ENCODE results near the gene PTPRN2. TPM values are rescaled to one million over a fixed set of nuclear protein-coding genes. Genes with fewer than 3 reads are reported as not detected.

Gene PTPRN2
- total and polyA plus RNA-seq, 2 donors (not counting 3 experiments of a cell fraction or from before 2014, with no cell fraction given): 0.62 to 0.88 TPM

- H3K27me3 ChIP-seq (ENCODE audit: control insufficient read depth in 2 of 2, insufficient read depth in 2 of 2, low read length in 2 of 2): no peaks in the 10 kb centered on the region
- no peak overlapping the region for H3K27ac ChIP-seq (ENCODE audit: insufficient read depth, low read depth, low read length)
- TF ChIP-seq JUN (IDR thresholded peaks at IDR 0.05; ENCODE audit: borderline replicate concordance, insufficient read depth, insufficient read length, low read depth): no peak
- no peak for TF ChIP-seq CTCF (IDR thresholded peaks at IDR 0.05; ENCODE audit: extremely low read depth in 1 of 2, insufficient read depth in 1 of 2, low read depth in 1 of 2, low read length in 2 of 2)
- TF ChIP-seq POLR2AphosphoS5 (IDR thresholded peaks at IDR 0.05; ENCODE audit: insufficient read depth, low read depth, low read length): no peak
- TF ChIP-seq FOS (IDR thresholded peaks at IDR 0.05; ENCODE audit: borderline replicate concordance, insufficient read depth, low read length): no peak
- TF ChIP-seq MAX (IDR thresholded peaks at IDR 0.05; ENCODE audit: insufficient read depth, insufficient read length): no peak
- no peak for TF ChIP-seq POLR2A (IDR thresholded peaks at IDR 0.05; ENCODE audit: low read depth, low read length)
- no peak for TF ChIP-seq EZH2 (IDR thresholded peaks at IDR 0.05; ENCODE audit: borderline replicate concordance, low read depth, low read length, severe bottlenecking)
- no peak for TF ChIP-seq MYC (IDR thresholded peaks at IDR 0.05; ENCODE audit: low read depth, low read length)
- TF ChIP-seq GATA2 (IDR thresholded peaks at IDR 0.05; ENCODE audit: insufficient read depth, insufficient read length, low read depth, low read length): no peak
- no TSS peak for BruUV-seq (replicated peaks)
- no peak overlapping the region for H2AFZ ChIP-seq (ENCODE audit: low read depth, low read length)
- ChIA-PET POLR2A (no interaction called here), CTCF (no interaction called here)
- no peak for FAIRE-seq
- dilution Hi-C loops (cut with MboI; ENCODE audit: extremely low pct_ligation_motif_present, low sequenced_read_pairs): no loop called here
- H3K9me3 ChIP-seq (replicated peaks; ENCODE audit: control insufficient read depth, insufficient read depth, low read length): peaks cover 10% of the 10 kb centered on the region
- H3K36me3 ChIP-seq (ENCODE audit: control insufficient read depth in 2 of 2, extremely low read depth in 1 of 2, insufficient read depth in 2 of 2, low read length in 2 of 2): no peaks in the 10 kb centered on the region
- H3K4me2 ChIP-seq (ENCODE audit: insufficient read depth, low read length): no peak overlapping the region
- no peaks in the 10 kb centered on the region for H4K20me1 ChIP-seq (replicated peaks; ENCODE audit: control insufficient read depth, extremely low read depth, insufficient read depth, low read length)
- no peak overlapping the region for H3K4me3 ChIP-seq (replicated peaks in 1 of 3; ENCODE audit: insufficient read depth in 1 of 3, low read depth in 1 of 3, low read length in 3 of 3)
- H3K9ac ChIP-seq (replicated peaks; ENCODE audit: extremely low read depth, insufficient read depth, low read length): no peak overlapping the region
- no peaks in the 10 kb centered on the region for H3K4me1 ChIP-seq (ENCODE audit: control insufficient read depth, extremely low read depth, insufficient read depth, low read length)
- H3K9me1 ChIP-seq (replicated peaks; ENCODE audit: control insufficient read depth, extremely low read depth, insufficient read depth, low read length): no peaks in the 10 kb centered on the region
- intact Hi-C loops (cut with micrococcal nuclease): no loop called here
- no peaks in the 10 kb centered on the region for H3K79me2 ChIP-seq (ENCODE audit: control insufficient read depth, insufficient read depth, low read length)
- DNase-seq (ENCODE audit: low read depth, low spot score): no peak
These were observed 757.3 kb downstream of the PTPRN2 start for GRCh38 chr7:157830331-157830730.

Data from endothelial cell of umbilical vein (primary cell).